GM21367 (cell line): ENCODE measurements around the gene MARVELD3.
"Not testable (repeated sequence)": the region's sequence is repeated elsewhere in the genome, so short reads cannot be mapped to it uniquely, and the experiment has no call there.

Experiments
- ATAC-seq: cut with Tn5 transposase; IDR thresholded peaks from one replicate; pipeline ENCODE4 v1.9.1; 2021; ENCODE audit not compliant: unreplicated experiment

Gene MARVELD3

GRCh38 chr16:71626018-71626857, at the start of gene MARVELD3:
TSS of gene MARVELD3 (plus strand) at chr16:71626184. CDS start at chr16:71626230, 46 bp downstream.
- ATAC-seq, result no peak

GRCh38 chr16:71576971-71577370, 49.0 kb upstream of the MARVELD3 start, which contains the start of gene TAT:
TSS of gene TAT (minus strand) at chr16:71577092. CDS start at chr16:71576415, 677 bp downstream.
- no peak for ATAC-seq

GRCh38 chr16:71582553-71582848, 43.5 kb upstream of the MARVELD3 start:
- ATAC-seq, result not testable (repeated sequence)

- no peak for ATAC-seq
Observed at GRCh38 chr16:71584543-71585317, 41.3 kb upstream of the MARVELD3 start.

- ATAC-seq, result no peak
Observed at GRCh38 chr16:71585318-71585703, 40.7 kb upstream of the MARVELD3 start.

GRCh38 chr16:71589334-71589733, 36.6 kb upstream of the MARVELD3 start:
- not testable (repeated sequence) for ATAC-seq

- not testable (repeated sequence) for ATAC-seq
Observed at GRCh38 chr16:71590071-71590470, 35.9 kb upstream of the MARVELD3 start.

GRCh38 chr16:71590584-71590983, 35.4 kb upstream of the MARVELD3 start:
- no peak for ATAC-seq

GRCh38 chr16:71591917-71592316, 34.1 kb upstream of the MARVELD3 start:
- ATAC-seq, result no peak

GRCh38 chr16:71593048-71593999, 32.7 kb upstream of the MARVELD3 start:
- no peak for ATAC-seq

- ATAC-seq, result no peak
Observed at GRCh38 chr16:71594000-71594646, 31.9 kb upstream of the MARVELD3 start.

GRCh38 chr16:71595340-71595826, 30.6 kb upstream of the MARVELD3 start:
- ATAC-seq, result not testable (repeated sequence)

GRCh38 chr16:71598426-71598825, 27.6 kb upstream of the MARVELD3 start:
- ATAC-seq, result not testable (repeated sequence)

GRCh38 chr16:71600822-71601221, 25.2 kb upstream of the MARVELD3 start:
- ATAC-seq, result no peak

- no peak for ATAC-seq
Observed at GRCh38 chr16:71609066-71609465, 16.9 kb upstream of the MARVELD3 start.

GRCh38 chr16:71610447-71610846, 15.5 kb upstream of the MARVELD3 start:
- no peak for ATAC-seq

- ATAC-seq, result peak; percentile 52
Observed at GRCh38 chr16:71610936-71611871, 14.8 kb upstream of the MARVELD3 start.

GRCh38 chr16:71614956-71615355, 11.0 kb upstream of the MARVELD3 start:
- not testable (repeated sequence) for ATAC-seq

GRCh38 chr16:71618429-71618828, 7.6 kb upstream of the MARVELD3 start:
- ATAC-seq, result no peak
